Measurements from ENCODE around the gene C17orf67. TPM values are rescaled to one million over a fixed set of nuclear protein-coding genes. Genes with fewer than 3 reads are reported as not detected.

Gene C17orf67
- total and polyA plus RNA-seq, 2 of the 8 experiments (the other 6 are each of a cell fraction or from before 2014, with no cell fraction given), result 0.67 to 2.2 TPM

DNA sequence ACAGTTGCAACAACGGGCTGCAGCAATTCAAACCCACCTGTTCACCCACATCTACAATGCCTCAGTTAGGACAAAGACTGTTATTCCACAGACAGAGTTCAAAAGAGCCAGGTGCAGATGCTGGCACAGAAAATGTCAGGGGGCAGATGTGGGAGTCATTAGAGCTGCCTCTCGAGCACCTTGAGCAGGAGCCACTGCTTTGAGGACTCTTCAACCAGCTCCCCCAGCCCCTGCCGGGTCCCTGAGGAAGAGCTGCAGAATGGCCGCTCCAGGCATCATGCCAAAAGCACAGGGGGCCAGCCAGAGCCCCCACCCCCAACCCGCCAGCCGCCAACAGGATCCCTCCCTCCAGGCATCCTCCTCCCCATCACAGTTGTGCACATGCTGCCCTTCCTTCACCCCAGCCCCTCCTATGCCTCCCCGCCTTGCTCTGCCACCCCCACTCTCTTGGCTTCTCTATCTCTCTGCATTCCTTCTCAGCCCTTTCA lies 20.8 kb downstream of the C17orf67 start:
- Histone ChIP-seq H3K4me3 (ENCODE audit: extremely low read depth in 1 of 4, insufficient read depth in 2 of 4, low read depth in 3 of 4, low read length in 4 of 4) (no peak overlapping the region), H3K4ac (replicated peaks; ENCODE audit: insufficient read length, low read depth, low read length) (no peak overlapping the region), H3K23me2 (ENCODE audit: low read depth, low read length) (peaks cover 12% of the 10 kb centered on the region; the same call in 1 of the 2 replicates), H3K4me2 (ENCODE audit: insufficient read depth in 1 of 2, low read depth in 2 of 2, low read length in 2 of 2) (no peak overlapping the region; a peak in 1 of 4 replicates), H3K23ac (ENCODE audit: insufficient read length) (no peak overlapping the region), H2AK5ac (ENCODE audit: low read depth, low read length) (no peak overlapping the region), H2AFZ (ENCODE audit: low read length) (0 out of 2 replicates have a peak overlapping the region, but pooled peaks have one; percentile 13), H4K8ac (ENCODE audit: extremely low read depth, insufficient read depth, low read length) (no peak overlapping the region), H3K9me3 (ENCODE audit: insufficient read depth in 2 of 2, low read depth in 1 of 2, low read length in 1 of 2) (no peaks in the 10 kb centered on the region), H4K91ac (replicated peaks; ENCODE audit: insufficient read length, low read length) (no peak overlapping the region), H4K5ac (ENCODE audit: insufficient read length, low read depth, low read length) (no peak overlapping the region), H3K27ac (ENCODE audit: low read depth, low read length) (no peak overlapping the region), H3K79me1 (ENCODE audit: low read depth, low read length) (0 out of 2 replicates have a peak, but pooled peaks cover 2% of the 10 kb centered on the region), H2BK5ac (ENCODE audit: low read depth, low read length) (no peak overlapping the region), H3K27me3 (replicated peaks in 1 of 4; ENCODE audit: control insufficient read depth in 3 of 4, extremely low read depth in 1 of 4, insufficient read depth in 3 of 4, low read length in 3 of 4) (no peaks in the 10 kb centered on the region), H2BK12ac (ENCODE audit: low read depth, low read length) (no peak overlapping the region), H3K18ac (ENCODE audit: extremely low read depth, low read length) (no peak overlapping the region), H2BK20ac (ENCODE audit: low read length) (no peak overlapping the region), H3K36me3 (ENCODE audit: control insufficient read depth in 2 of 4, insufficient read depth in 4 of 4, low read length in 3 of 4) (no peaks in the 10 kb centered on the region), H3K79me2 (ENCODE audit: control insufficient read depth in 1 of 2, insufficient read depth in 2 of 2, low read length in 2 of 2) (no peaks in the 10 kb centered on the region), H3K56ac (replicated peaks; ENCODE audit: insufficient read length, low read depth, low read length) (no peak overlapping the region), H2BK120ac (replicated peaks; ENCODE audit: low read depth, low read length) (no peak overlapping the region), H3K4me1 (replicated peaks in 1 of 4; ENCODE audit: control insufficient read depth in 3 of 4, insufficient read depth in 4 of 4, low read length in 3 of 4) (no peaks in the 10 kb centered on the region), H3K14ac (ENCODE audit: insufficient read length) (no peak overlapping the region), H3K9ac (replicated peaks in 1 of 4; ENCODE audit: extremely low read depth in 1 of 4, low read depth in 3 of 4, low read length in 3 of 4) (no peak overlapping the region), H4K20me1 (replicated peaks in 1 of 2; ENCODE audit: control insufficient read depth in 1 of 2, insufficient read depth in 2 of 2, low read length in 2 of 2) (peaks cover 0 to 3% of the 10 kb centered on the region in 2 experiments), H2BK15ac (ENCODE audit: low read length) (no peak overlapping the region)
- DNase-seq (ENCODE audit: low read depth in 1 of 2, low spot score in 2 of 2), result no peak
- CTCF ChIA-PET (ENCODE audit: partially characterized antibody), result interaction anchor here (0.6 to 1.4 kb wide), 2 partner anchors 13 to 27 kb away, joined by 3 to 4 read pairs; no protein-coding TSS in a partner anchor
- FAIRE-seq, result no peak
- POLR2A ChIA-PET (ENCODE audit: partially characterized antibody), result interaction anchor here (0.6 kb wide), 1 partner anchor 58 kb away, joined by 3 read pairs; no protein-coding TSS in a partner anchor
- WGBS, 2 experiments (ENCODE audit: extremely low coverage in 1 of 2, insufficient coverage in 1 of 2, insufficient read length in 1 of 2, insufficient replicate concordance in 2 of 2, low coverage in 1 of 2, low lambda C conversion rate in 2 of 2, missing lambda C conversion rate in 1 of 2), result 81% methylated on average over 7 of the region's 7 CpGs; no CpG with 5 or more reads in 1 of the 2 experiments
- no peak for TF ChIP-seq SIN3A (conservative IDR thresholded peaks at IDR 0.05 in 1 of 2, IDR thresholded peaks at IDR 0.05 in 1 of 2; ENCODE audit: low read depth in 1 of 2, low read length in 2 of 2)

All from H1 (cell line).